IMR-90 (cell line): ENCODE results near the gene ASTN2. TPM values are rescaled to one million over a fixed set of nuclear protein-coding genes. Genes with fewer than 3 reads are reported as not detected.

ENCODE experiments used
- ATAC-seq: fragments of 200-7000 bp; cut with Tn5 transposase; 2 replicates; pipeline ENCODE4 v1.9.1; 2020; ENCODE audit warnings: low read depth, mild to moderate bottlenecking, moderate library complexity
- BruUV-seq: library from RNA; stranded (reverse); fragments of 400-500 nt; replicated peaks from 2 replicates; lab custom pipeline; 2021; lab: Mats Ljungman, UMichigan
- CTCF ChIA-PET: fragments of 300-600 bp; formaldehyde crosslinking; extraction: SDS; loops from one replicate; lab custom pipeline; 2021; ENCODE audit warnings: antibody characterized with exemption; lab: Yijun Ruan, JAX
- POLR2A ChIA-PET: fragments of 300-600 bp; sonication (Branson Sonifier 250); formaldehyde crosslinking; loops from one replicate; lab custom pipeline; 2022; ENCODE audit warnings: antibody characterized with exemption; ENCODE audit not compliant: unreplicated experiment; lab: Charles Lee
- DNase-seq: peaks from one replicate; pipeline ENCODE4 v3.0.0; 2013
- H2AFZ ChIP-seq: replicated peaks from 2 replicates; pipeline ENCODE3; 2013; ENCODE audit warnings: low read length, mild to moderate bottlenecking; ENCODE audit not compliant: poor library complexity
- H2AK5ac ChIP-seq: 2 replicates; pipeline ENCODE4 v1.6.1; 2013; ENCODE audit warnings: low read depth, low read length, inconsistent platforms
- H2AK9ac ChIP-seq: replicated peaks from 2 replicates; pipeline ENCODE3; 2013; ENCODE audit warnings: mild to moderate bottlenecking, low read depth, low read length, moderate library complexity; ENCODE audit not compliant: poor library complexity
- H2BK120ac ChIP-seq: 2 replicates; pipeline ENCODE4 v1.6.1; 2013; ENCODE audit warnings: low read depth, low read length, inconsistent platforms
- H2BK15ac ChIP-seq: 3 replicates; pipeline ENCODE4 v1.6.1; 2013; ENCODE audit warnings: low read depth, low read length, inconsistent platforms
- H2BK20ac ChIP-seq: 2 replicates; pipeline ENCODE4 v1.6.1; 2013; ENCODE audit warnings: low read depth, mild to moderate bottlenecking, inconsistent platforms, low read length, moderate library complexity
- H2BK5ac ChIP-seq: 2 replicates; pipeline ENCODE4 v1.6.1; 2013; ENCODE audit warnings: mild to moderate bottlenecking, low read depth, low read length, inconsistent platforms; ENCODE audit not compliant: poor library complexity, severe bottlenecking
- H3K14ac ChIP-seq: replicated peaks from 2 replicates; pipeline ENCODE4 v1.6.1; 2013; ENCODE audit warnings: low read depth, low read length, inconsistent platforms
- H3K18ac ChIP-seq: 2 replicates; pipeline ENCODE4 v1.6.1; 2013; ENCODE audit warnings: low read depth, low read length, control low read depth
- H3K23ac ChIP-seq: 2 replicates; pipeline ENCODE4 v1.6.1; 2013; ENCODE audit warnings: low read depth, low read length, inconsistent platforms
- H3K27ac ChIP-seq: 2 replicates; pipeline ENCODE4 v1.5.1; 2013; ENCODE audit warnings: mild to moderate bottlenecking, control low read depth, low read length; ENCODE audit not compliant: insufficient read depth
- H3K27me3 ChIP-seq: 2 replicates; pipeline ENCODE4 v1.6.1; 2013; ENCODE audit warnings: low read length; ENCODE audit not compliant: control insufficient read depth, insufficient read depth
- H3K36me3 ChIP-seq: 2 replicates; pipeline ENCODE4 v1.6.1; 2013; ENCODE audit warnings: low read length, mixed read lengths; ENCODE audit not compliant: control insufficient read depth, insufficient read depth
- H3K4ac ChIP-seq: 2 replicates; pipeline ENCODE4 v1.6.1; 2013; ENCODE audit warnings: low read depth, low read length, inconsistent platforms
- H3K4me1 ChIP-seq: 2 replicates; pipeline ENCODE4 v1.6.1; 2013; ENCODE audit warnings: low read length, mixed read lengths; ENCODE audit not compliant: control insufficient read depth, insufficient read depth
- H3K4me2 ChIP-seq: 2 replicates; pipeline ENCODE4 v1.6.1; 2013; ENCODE audit warnings: low read depth, mild to moderate bottlenecking, control low read depth, low read length, moderate library complexity
- H3K4me3 ChIP-seq: 2 replicates; pipeline ENCODE4 v1.5.1; 2013; ENCODE audit warnings: low read depth, mild to moderate bottlenecking, control low read depth, low read length, moderate library complexity; ENCODE audit not compliant: insufficient read depth
- H3K56ac ChIP-seq: 2 replicates; pipeline ENCODE4 v1.6.1; 2013; ENCODE audit warnings: low read length, inconsistent platforms; ENCODE audit not compliant: insufficient read depth; ENCODE audit errors: extremely low read depth
- H3K79me1 ChIP-seq, 2 experiments: 2 replicates each; pipeline ENCODE4 v1.6.1; 2013; ENCODE audit warnings: low read length in 2 of 2, inconsistent platforms in 1 of 2, low read depth in 1 of 2
- H3K9ac ChIP-seq: 2 replicates; pipeline ENCODE4 v1.6.1; 2013; ENCODE audit warnings: low read depth, low read length, control low read depth
- H3K9me1 ChIP-seq: 2 replicates; pipeline ENCODE4 v1.6.1; 2013; ENCODE audit warnings: low read length, inconsistent platforms; ENCODE audit not compliant: insufficient read depth
- H3K9me3 ChIP-seq: 2 replicates; pipeline ENCODE4 v1.6.1; 2013; ENCODE audit warnings: low read length; ENCODE audit not compliant: control insufficient read depth, insufficient read depth
- H4K20me1 ChIP-seq: 2 replicates; pipeline ENCODE4 v1.6.1; 2013; ENCODE audit warnings: low read length, inconsistent platforms; ENCODE audit not compliant: insufficient read depth
- H4K5ac ChIP-seq: 2 replicates; pipeline ENCODE4 v1.6.1; 2013; ENCODE audit warnings: mild to moderate bottlenecking, low read depth, low read length, control low read depth
- H4K8ac ChIP-seq, 2 experiments: 2 replicates each; pipeline ENCODE4 v1.6.1; 2013; ENCODE audit warnings: low read depth in 2 of 2, low read length in 2 of 2, control low read depth in 1 of 2, inconsistent platforms in 1 of 2
- H4K91ac ChIP-seq: 2 replicates; pipeline ENCODE4 v1.6.1; 2013; ENCODE audit warnings: low read depth, low read length, inconsistent platforms; ENCODE audit not compliant: insufficient read depth
- CEBPB ChIP-seq: IDR thresholded peaks from 2 replicates; pipeline ENCODE4 v1.6.1; 2012; ENCODE audit warnings: low read depth, low read length, improper control_type of control experiment
- MXI1 ChIP-seq: IDR thresholded peaks from 2 replicates; pipeline ENCODE4 v1.6.1; 2012; ENCODE audit warnings: low read depth, mild to moderate bottlenecking, low read length, moderate library complexity, borderline replicate concordance
- NFE2L2 ChIP-seq: fragments of 150-350 bp; IDR thresholded peaks from 2 replicates; pipeline ENCODE4 v1.6.1; 2016; ENCODE audit warnings: low read depth, mild to moderate bottlenecking, low read length
- POLR2A ChIP-seq: IDR thresholded peaks from 2 replicates; pipeline ENCODE4 v1.6.1; 2012; ENCODE audit warnings: mild to moderate bottlenecking, low read depth, low read length
- RFX5 ChIP-seq: IDR thresholded peaks from 2 replicates; pipeline ENCODE4 v1.8.0; 2012; ENCODE audit warnings: low read depth, mild to moderate bottlenecking, low read length, moderate library complexity
- WGBS, 2 experiments: methylation state at CpG; one replicate each; pipeline versions ENCODE4 v1.1.5 to v1.1.7; 2013; ENCODE audit warnings: missing lambda C conversion rate in 2 of 2; ENCODE audit not compliant: insufficient read length in 1 of 2; ENCODE audit errors: extremely low coverage in 2 of 2; 5-methylcytosine and 5-hydroxymethylcytosine counted together
- dilution Hi-C: fragments of 300-500 bp; cut with HindIII; formaldehyde crosslinking; loops from one replicate; pipeline ENCODE4 v1.14.3; 2018; ENCODE audit warnings: low sequenced_read_pairs; ENCODE audit not compliant: unreplicated experiment
- in situ Hi-C: fragments of 300-500 bp; cut with MboI; formaldehyde crosslinking; loops from 3 replicates; pipeline ENCODE4 v1.14.3; 2019; ENCODE audit warnings: low sequenced_read_pairs, inconsistent platforms, mixed read lengths
- intact Hi-C: fragments of 100-400 bp; cut with micrococcal nuclease; formaldehyde crosslinking; loops from 2 replicates; pipeline ENCODE4 v1.10.0; 2022
- polyA plus RNA-seq, 3 experiments: library from polyadenylated mRNA; depleted of rRNA; stranded (reverse); fragments of >200 nt; gene quantifications; 2 replicates each; pipeline ENCODE4 v1.2.3, GENCODE V29; 2012; ENCODE audit warnings: low replicate concordance in 1 of 3
- total RNA-seq: library from RNA; depleted of rRNA; stranded (reverse); fragments of >200 nt; gene quantifications from 2 replicates; pipeline ENCODE4 v1.2.3, GENCODE V29; 2012
- TF ChIP-seq, protein P1 (sequence below): conservative IDR thresholded peaks from 2 replicates; pipeline ENCODE4 v1.5.1; 2012; ENCODE audit warnings: mild to moderate bottlenecking, low read depth, low read length, improper control_type of control experiment

ASTN2 gene
- total and polyA plus RNA-seq, 2 of the 4 experiments (the other 2 are of a cell fraction): 3.8 to 6.8 TPM

DNA sequence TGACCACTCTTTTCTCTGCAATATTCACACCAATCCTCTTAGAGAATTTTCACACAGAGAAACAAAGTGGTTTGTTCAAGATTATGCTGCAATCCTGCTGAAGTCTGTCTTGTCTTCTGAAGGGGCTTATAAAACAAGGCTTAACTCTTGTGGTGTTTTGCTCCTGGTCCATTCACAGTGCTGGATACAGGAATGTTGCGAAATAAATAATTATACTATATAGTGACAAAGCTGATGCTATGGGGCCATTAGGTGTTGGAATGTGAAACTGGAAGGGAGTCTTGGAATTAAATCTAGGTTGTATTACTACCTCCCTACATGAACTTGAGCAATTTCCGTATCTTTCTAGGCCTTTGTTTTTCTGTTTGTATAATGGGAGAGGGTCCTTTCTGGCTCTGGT lies 557.5 kb downstream of the ASTN2 start:
- Histone ChIP-seq H3K9me1 (no peaks in the 10 kb centered on the region), H3K9ac (no peak overlapping the region), H3K36me3 (no peaks in the 10 kb centered on the region), H3K18ac (no peak overlapping the region), H3K4me1 (no peaks in the 10 kb centered on the region), H3K14ac (no peak overlapping the region), H3K27ac (no peak overlapping the region), H3K27me3 (no peaks in the 10 kb centered on the region; the same call in 1 of the 2 replicates), H3K79me1 (no peaks in the 10 kb centered on the region), H4K91ac (no peak overlapping the region), H2BK20ac (no peak overlapping the region), H4K5ac (no peak overlapping the region), H3K23ac (no peak overlapping the region), H3K56ac (no peak overlapping the region), H2AK9ac (no peak overlapping the region), H3K4me3 (no peak overlapping the region), H2AFZ (no peak overlapping the region), H3K4me2 (no peak overlapping the region), H4K8ac (no peak overlapping the region), H3K9me3 (no peaks in the 10 kb centered on the region), H2BK5ac (no peak overlapping the region), H2BK15ac (no peak overlapping the region), H2BK120ac (no peak overlapping the region), H2AK5ac (no peak overlapping the region), H3K4ac (no peak overlapping the region), H4K20me1 (no peaks in the 10 kb centered on the region)
- CTCF ChIA-PET: interaction anchor here (2.9 kb wide), 1 partner anchor 120 kb away, joined by 8 read pairs; no protein-coding TSS in a partner anchor
- no TSS peak for BruUV-seq
- DNase-seq (no peak), ATAC-seq (no peak)
- POLR2A ChIA-PET: no interaction called here
- intact Hi-C loops (no loop called here), in situ Hi-C loops (loop anchor here (5.0 to 25.0 kb wide), 2 partner anchors 120 to 1270 kb away; no protein-coding TSS in a partner anchor), dilution Hi-C loops (no loop called here)
- no peak for TF ChIP-seq POLR2A
- no peak for TF ChIP-seq RFX5
- TF ChIP-seq, protein P1, sequence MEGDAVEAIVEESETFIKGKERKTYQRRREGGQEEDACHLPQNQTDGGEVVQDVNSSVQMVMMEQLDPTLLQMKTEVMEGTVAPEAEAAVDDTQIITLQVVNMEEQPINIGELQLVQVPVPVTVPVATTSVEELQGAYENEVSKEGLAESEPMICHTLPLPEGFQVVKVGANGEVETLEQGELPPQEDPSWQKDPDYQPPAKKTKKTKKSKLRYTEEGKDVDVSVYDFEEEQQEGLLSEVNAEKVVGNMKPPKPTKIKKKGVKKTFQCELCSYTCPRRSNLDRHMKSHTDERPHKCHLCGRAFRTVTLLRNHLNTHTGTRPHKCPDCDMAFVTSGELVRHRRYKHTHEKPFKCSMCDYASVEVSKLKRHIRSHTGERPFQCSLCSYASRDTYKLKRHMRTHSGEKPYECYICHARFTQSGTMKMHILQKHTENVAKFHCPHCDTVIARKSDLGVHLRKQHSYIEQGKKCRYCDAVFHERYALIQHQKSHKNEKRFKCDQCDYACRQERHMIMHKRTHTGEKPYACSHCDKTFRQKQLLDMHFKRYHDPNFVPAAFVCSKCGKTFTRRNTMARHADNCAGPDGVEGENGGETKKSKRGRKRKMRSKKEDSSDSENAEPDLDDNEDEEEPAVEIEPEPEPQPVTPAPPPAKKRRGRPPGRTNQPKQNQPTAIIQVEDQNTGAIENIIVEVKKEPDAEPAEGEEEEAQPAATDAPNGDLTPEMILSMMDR: no peak
- no peak for TF ChIP-seq NFE2L2
- no peak for TF ChIP-seq MXI1
- peak; percentile 34; the same call in 1 of the 2 replicates for TF ChIP-seq CEBPB
- no CpG with 5 or more reads among the region's 2 CpGs for WGBS, 2 experiments
